GM23248 (cell line): ENCODE measurements around the gene ELFN1.

ENCODE experiments used
- EZH2 ChIP-seq: fragments of 200-600 bp; sonication (generic); IDR thresholded peaks from 2 replicates; pipeline ENCODE4 v1.6.1; 2018; ENCODE audit warnings: antibody characterized with exemption, mild to moderate bottlenecking; ENCODE audit not compliant: insufficient read depth, poor library complexity, severe bottlenecking
- EZH2phosphoT487 ChIP-seq: fragments of 200-600 bp; sonication (generic); IDR thresholded peaks from 2 replicates; pipeline ENCODE4 v1.6.1; 2018; ENCODE audit warnings: antibody characterized with exemption, moderate library complexity, mild to moderate bottlenecking, low read depth; ENCODE audit not compliant: insufficient read depth

GRCh38 chr7:1639071-1639470 lies 31.0 kb upstream of the ELFN1 start:
- no peak for TF ChIP-seq EZH2phosphoT487
- no peak for TF ChIP-seq EZH2
